NCI-H524 treated with DMSO at 0.1 percent for 48 hours (cell line): ENCODE data around the gene GRIN3A.
A peak's percentile ranks its signal among the peaks of the same experiment; 100 is the strongest.
"Not testable (repeated sequence)": the region's sequence is repeated elsewhere in the genome, so short reads cannot be mapped to it uniquely, and the experiment has no call there.

ENCODE experiments used
- DNase-seq: peaks from one replicate; lab custom pipeline; 2025; lab: John Stamatoyannopoulos, UW

The GRIN3A gene

GRCh38 chr9:101578378-101578777 lies 160.1 kb downstream of the GRIN3A start:
- no peak for DNase-seq

GRCh38 chr9:101574731-101575333 lies 163.6 kb downstream of the GRIN3A start:
- DNase-seq, result no peak

GRCh38 chr9:101572316-101572715 lies 166.1 kb downstream of the GRIN3A start:
- DNase-seq, result no peak

GRCh38 chr9:101571114-101571513 lies 167.3 kb downstream of the GRIN3A start:
- DNase-seq, result no peak

- DNase-seq, result no peak
Measured at GRCh38 chr9:101569741-101570501, 168.5 kb downstream of the GRIN3A start.

GRCh38 chr9:101567725-101568350 lies 170.6 kb downstream of the GRIN3A start:
- DNase-seq, result no peak

GRCh38 chr9:101566904-101567724 lies 171.3 kb downstream of the GRIN3A start:
- no peak for DNase-seq

GRCh38 chr9:101564252-101564651 lies 174.2 kb downstream of the GRIN3A start:
- no peak for DNase-seq

GRCh38 chr9:101562966-101563365 lies 175.5 kb downstream of the GRIN3A start:
- no peak for DNase-seq

- no peak for DNase-seq
Measured at GRCh38 chr9:101561740-101562139, 176.7 kb downstream of the GRIN3A start.

- not testable (repeated sequence) for DNase-seq
Measured at GRCh38 chr9:101549472-101550098, 188.9 kb downstream of the GRIN3A start.

- no peak for DNase-seq
Measured at GRCh38 chr9:101543098-101543735, 195.2 kb downstream of the GRIN3A start.

- no peak for DNase-seq
Measured at GRCh38 chr9:101540069-101540468, 198.4 kb downstream of the GRIN3A start.

- no peak for DNase-seq
Measured at GRCh38 chr9:101536938-101537337, 201.5 kb downstream of the GRIN3A start.

GRCh38 chr9:101536351-101536750 lies 202.1 kb downstream of the GRIN3A start:
- no peak for DNase-seq

GRCh38 chr9:101533334-101534204 lies 204.9 kb downstream of the GRIN3A start, which contains the start of gene RNF20:
RNF20 (plus strand) TSS chr9:101533853; CDS start chr9:101535424, 1,571 bp downstream.
- DNase-seq, result peak; percentile 97

- DNase-seq, result peak; percentile 32
Measured at GRCh38 chr9:101530076-101530711, 208.3 kb downstream of the GRIN3A start.

GRCh38 chr9:101528015-101528414 lies 210.4 kb downstream of the GRIN3A start:
- DNase-seq, result no peak

GRCh38 chr9:101527066-101527465 lies 211.4 kb downstream of the GRIN3A start:
- no peak for DNase-seq

- no peak for DNase-seq
Measured at GRCh38 chr9:101524371-101524770, 214.1 kb downstream of the GRIN3A start.
